Stimulated activated CD8-positive, alpha-beta memory T cell treated with anti-CD3 and anti-CD28 coated beads, Interleukin-7, amount 100 ng/mL, for 4 hours (primary cell): Measurements from ENCODE around the gene SRA1.

ENCODE experiments used
- DNase-seq, 2 donors: peaks; one replicate each; pipeline ENCODE4 v3.0.0-alpha.2; 2020; ENCODE audit warnings: low read depth in 2 of 2

SRA1 gene

DNA sequence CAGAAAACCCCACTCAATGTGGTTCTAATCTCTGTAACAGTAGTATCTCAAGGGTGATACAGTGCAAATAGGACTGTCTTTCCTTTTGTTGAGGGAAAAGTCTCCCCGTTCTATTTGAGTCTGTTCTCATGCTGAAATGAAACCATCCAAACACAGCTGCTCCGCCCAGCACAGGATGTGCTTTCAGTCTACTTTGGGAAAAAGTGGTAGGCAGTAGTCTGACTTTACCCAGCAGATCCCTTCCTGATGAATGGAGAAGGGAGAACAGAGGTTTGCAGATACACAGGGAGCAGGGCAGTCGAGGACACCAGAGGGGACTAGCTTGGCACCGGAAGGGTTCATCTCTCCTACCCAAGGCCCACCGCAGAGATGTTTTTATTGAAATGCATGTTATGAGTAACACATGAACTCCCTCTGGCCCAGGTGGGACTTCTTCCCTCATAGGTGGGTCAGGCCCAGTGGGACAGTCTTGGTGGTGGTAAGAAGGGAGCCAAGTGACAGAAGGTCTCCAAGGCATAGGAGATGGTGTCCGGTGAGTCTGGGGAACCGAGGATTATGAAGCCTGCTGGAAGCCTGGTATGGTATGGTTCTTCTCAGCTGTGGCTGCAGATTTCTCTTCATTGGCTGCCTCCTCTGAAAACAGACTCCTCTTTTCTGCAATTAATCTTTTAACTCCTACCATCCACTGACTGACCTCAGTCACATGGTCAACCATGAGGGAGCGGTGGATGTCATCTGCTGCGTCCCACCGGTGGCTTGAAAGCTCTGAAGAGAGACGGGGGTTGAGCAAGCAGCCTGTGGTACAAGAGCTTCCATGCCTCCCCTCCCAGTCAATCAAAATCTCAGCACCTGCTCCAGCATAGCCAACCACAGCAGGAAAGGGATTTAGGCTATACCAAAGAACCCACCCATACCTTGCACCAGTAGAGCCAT lies 6.9 kb downstream of the SRA1 start:
- no peak for DNase-seq

DNA sequence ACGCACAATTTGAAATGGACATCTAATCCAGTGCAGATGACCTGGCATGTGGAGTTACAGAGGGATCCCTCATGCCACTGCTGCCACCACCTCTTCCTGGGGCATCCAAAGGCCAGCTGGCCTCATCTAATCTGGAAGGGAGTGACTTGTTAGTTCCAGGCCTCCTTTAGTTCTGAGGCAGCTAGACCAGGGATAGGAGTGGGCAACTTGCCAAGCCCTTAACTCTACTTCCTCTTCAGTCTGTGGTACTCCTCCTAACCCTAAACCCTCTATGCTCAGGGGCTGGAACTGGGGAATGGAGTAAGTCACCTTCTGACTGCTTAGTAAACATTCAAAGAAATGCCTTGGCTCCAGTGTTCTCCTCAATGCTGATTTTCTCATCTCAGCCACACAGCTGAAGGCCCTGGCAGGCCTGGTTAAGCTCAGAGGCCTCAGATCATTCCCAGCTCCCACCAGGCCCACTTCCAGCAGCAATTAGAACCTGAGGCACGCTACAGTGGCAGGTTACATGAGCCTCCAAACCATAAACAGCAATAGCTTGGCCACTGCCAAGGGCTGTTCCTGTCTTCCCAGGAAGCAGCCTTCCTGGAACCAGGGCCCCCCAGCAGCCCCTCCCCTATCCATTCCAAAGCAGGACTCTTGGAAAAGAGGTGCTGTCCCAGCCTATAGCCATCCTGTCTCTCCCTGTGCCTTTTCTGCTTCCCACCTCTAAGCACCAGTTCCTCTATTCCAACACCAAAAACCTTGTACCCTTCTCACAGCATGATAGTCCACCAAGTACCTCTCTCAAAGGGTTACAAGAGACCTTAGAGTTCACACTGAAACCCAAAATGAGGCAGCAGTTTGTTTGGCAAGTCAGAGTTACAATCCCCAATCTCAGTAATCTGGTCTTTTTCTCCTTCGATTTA lies 7.8 kb downstream of the SRA1 start:
- no peak for DNase-seq

GRCh38 chr5:140548791-140549190 lies 8.5 kb downstream of the SRA1 start:
- DNase-seq: no peak

- no peak for DNase-seq
Measured at GRCh38 chr5:140548300-140548688, 9.0 kb downstream of the SRA1 start.

- DNase-seq: peak; percentile 77
Measured at GRCh38 chr5:140547508-140548299, 9.6 kb downstream of the SRA1 start, which contains the start of gene EIF4EBP3. Gene EIF4EBP3, plus strand, starts transcription at chr5:140547662. Its CDS starts 76 bp downstream, at chr5:140547738.

DNA sequence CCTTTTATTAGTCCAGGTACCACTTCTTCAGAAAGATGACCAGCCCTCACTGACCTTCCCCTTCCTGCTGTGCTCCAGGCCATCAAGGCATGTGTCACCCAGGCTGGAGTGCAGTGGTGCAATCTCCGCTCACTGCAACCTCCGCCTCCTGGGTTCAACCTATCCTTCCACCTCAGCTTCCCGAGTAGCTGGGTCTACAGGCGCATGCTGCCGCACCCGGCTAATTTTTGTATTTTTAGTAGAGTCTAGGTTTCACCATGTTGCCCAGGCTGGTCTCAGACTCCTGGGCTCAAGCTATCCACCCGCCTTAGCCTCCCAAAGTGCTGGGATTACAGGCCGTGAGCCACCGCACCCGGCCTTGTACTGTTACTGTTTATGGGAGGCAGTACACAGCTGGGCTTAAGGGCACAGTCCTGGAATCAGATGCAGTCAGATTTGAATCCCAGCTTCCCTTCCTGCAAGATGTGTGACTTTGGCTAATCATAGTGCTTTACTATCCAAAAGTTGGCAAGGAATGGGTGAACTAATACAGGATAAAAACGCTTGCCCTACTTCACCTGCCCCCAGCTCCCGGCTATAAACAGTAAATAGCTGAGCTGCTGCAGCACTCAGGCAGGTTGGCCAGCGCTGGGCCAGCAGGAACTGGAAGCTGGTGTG lies 10.3 kb downstream of the SRA1 start:
- no peak for DNase-seq

- DNase-seq: no peak
Measured at GRCh38 chr5:140545606-140546005, 11.7 kb downstream of the SRA1 start.

DNA sequence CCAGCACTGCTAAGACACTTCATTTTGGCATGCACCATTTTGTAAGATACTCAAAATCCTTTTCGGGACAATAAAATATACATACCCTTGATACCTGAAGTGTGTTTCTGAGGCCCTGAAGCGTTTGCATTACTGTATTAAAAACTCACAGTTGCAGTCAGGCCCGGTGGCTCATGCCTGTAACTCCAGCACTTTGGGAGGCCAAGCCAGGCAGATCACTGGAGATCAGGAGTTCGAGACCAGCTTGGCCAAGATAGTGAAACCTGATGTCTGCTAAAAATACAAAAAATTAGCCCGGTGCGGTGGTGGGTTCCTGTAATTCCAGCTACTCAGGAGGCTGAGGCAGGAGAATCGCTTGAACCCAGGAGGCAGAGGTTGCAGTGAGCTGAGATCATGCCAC lies 12.3 kb downstream of the SRA1 start:
- no peak for DNase-seq

GRCh38 chr5:140542972-140543371 lies 14.3 kb downstream of the SRA1 start:
- no peak for DNase-seq

DNA sequence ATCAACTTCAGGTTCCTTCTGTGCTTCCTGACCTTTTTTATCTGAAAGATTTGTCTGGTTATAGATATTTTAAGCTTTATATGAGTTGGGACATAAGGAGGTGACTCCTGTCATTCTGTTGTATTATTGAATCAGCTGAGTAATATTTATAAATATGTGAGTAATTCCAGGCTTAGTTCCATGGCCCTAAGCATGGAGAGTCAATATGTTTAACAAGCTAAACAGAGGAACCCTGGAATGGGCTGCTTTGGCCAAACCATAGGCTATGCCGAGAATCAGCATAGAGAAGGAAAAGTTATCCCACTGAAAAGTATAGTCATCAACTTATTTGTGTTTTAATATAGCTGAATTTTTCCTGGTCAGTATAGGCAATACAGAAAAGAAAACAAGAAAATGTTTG lies 17.0 kb downstream of the SRA1 start:
- no peak for DNase-seq

GRCh38 chr5:140524003-140524402 lies 33.3 kb downstream of the SRA1 start:
- DNase-seq: no peak

GRCh38 chr5:140513124-140513523 lies 44.1 kb downstream of the SRA1 start:
- DNase-seq: no peak

- DNase-seq: no peak
Measured at GRCh38 chr5:140509898-140510297, 47.4 kb downstream of the SRA1 start.

GRCh38 chr5:140502834-140503233 lies 54.4 kb downstream of the SRA1 start:
- no peak for DNase-seq
